Measurements from ENCODE around the gene SFRP4. TPM values are rescaled to one million over a fixed set of nuclear protein-coding genes. Genes with fewer than 3 reads are reported as not detected.
A peak's percentile ranks its signal among the peaks of the same experiment; 100 is the strongest.

SFRP4 gene
- total and polyA plus RNA-seq, 9 of the 15 experiments (the other 6 are each of a cell fraction or from before 2014, with no cell fraction given), result not detected

- no peak for TF ChIP-seq ZNF253 (CRISPR knock-in tag; conservative IDR thresholded peaks at IDR 0.05)
- no peak for TF ChIP-seq ZNF699 (CRISPR knock-in tag; IDR thresholded peaks at IDR 0.05; ENCODE audit: insufficient replicate concordance)
- TF ChIP-seq LEF1 (IDR thresholded peaks at IDR 0.05), result no peak
- peak; percentile 47; the same call in 1 of the 2 replicates for TF ChIP-seq CBFA2T2 (conservative IDR thresholded peaks at IDR 0.05)
- no peak for TF ChIP-seq ZNF644 (tag; IDR thresholded peaks at IDR 0.05; ENCODE audit: low read depth)
- no peak for TF ChIP-seq ETV5 (CRISPR knock-in tag; IDR thresholded peaks at IDR 0.05; ENCODE audit: low read depth)
- TF ChIP-seq KDM2B (CRISPR knock-in tag; IDR thresholded peaks at IDR 0.05), result no peak
- no peak for TF ChIP-seq FOXO4 (CRISPR knock-in tag; IDR thresholded peaks at IDR 0.05)
- TF ChIP-seq ELK3 (CRISPR knock-in tag; IDR thresholded peaks at IDR 0.05), result no peak
- 0 out of 2 replicates have a peak, but pooled peaks have one; percentile 46 for TF ChIP-seq CREB3 (tag; conservative IDR thresholded peaks at IDR 0.05; ENCODE audit: low read depth)
- TF ChIP-seq ZNF41 (CRISPR knock-in tag; conservative IDR thresholded peaks at IDR 0.05), result no peak
- TF ChIP-seq ZNF146 (CRISPR knock-in tag; IDR thresholded peaks at IDR 0.05; ENCODE audit: unreplicated experiment), result no peak
- TF ChIP-seq KLF10 (CRISPR knock-in tag; IDR thresholded peaks at IDR 0.05), result no peak
- TF ChIP-seq POLR2G (IDR thresholded peaks at IDR 0.05; ENCODE audit: low read depth, low read length), result no peak
- no peak for TF ChIP-seq PHF20 (IDR thresholded peaks at IDR 0.05; ENCODE audit: partially characterized antibody)
- no peak for TF ChIP-seq POLR2H (tag; IDR thresholded peaks at IDR 0.05; ENCODE audit: low read depth)
- TF ChIP-seq PHB2 (IDR thresholded peaks at IDR 0.05; ENCODE audit: low read depth), result no peak
- TF ChIP-seq PKNOX1 (IDR thresholded peaks at IDR 0.05), result peak; percentile 27; the same call in 1 of the 2 replicates
- no peak for TF ChIP-seq SREBF2 (CRISPR knock-in tag; IDR thresholded peaks at IDR 0.05)
- no peak for TF ChIP-seq HNRNPK (IDR thresholded peaks at IDR 0.05; ENCODE audit: low read depth, low read length, poor library complexity, severe bottlenecking)
- 0 out of 2 replicates have a peak, but pooled peaks have one; percentile 12 for TF ChIP-seq TEAD2 (tag; IDR thresholded peaks at IDR 0.05)
- TF ChIP-seq SAFB2 (IDR thresholded peaks at IDR 0.05; ENCODE audit: borderline replicate concordance, low read depth, low read length, severe bottlenecking), result no peak
- no peak for TF ChIP-seq PHB (CRISPR knock-in tag; IDR thresholded peaks at IDR 0.05)
- peak; percentile 62 for TF ChIP-seq TEAD4 (IDR thresholded peaks at IDR 0.05; ENCODE audit: low read length)
- no peak for TF ChIP-seq TEAD4 (CRISPR knock-in tag; IDR thresholded peaks at IDR 0.05; ENCODE audit: borderline replicate concordance)
- no peak for TF ChIP-seq ETV6 (IDR thresholded peaks at IDR 0.05; ENCODE audit: borderline replicate concordance in 1 of 2, low read depth in 2 of 2, low read length in 1 of 2)
- no peak for TF ChIP-seq ETV6 (CRISPR knock-in tag; IDR thresholded peaks at IDR 0.05; ENCODE audit: borderline replicate concordance)
- TF ChIP-seq BDP1 (IDR thresholded peaks at IDR 0.05; ENCODE audit: insufficient read depth, insufficient read length), result no peak
These were observed 3.9 kb downstream of the SFRP4 start (continued) for GRCh38 chr7:37912756-37913155.
